Measurements from ENCODE around the gene CRCP.

GRCh38 chr7:66186991-66187390, 72.3 kb downstream of the CRCP start:
- TF ChIP-seq, protein P1, sequence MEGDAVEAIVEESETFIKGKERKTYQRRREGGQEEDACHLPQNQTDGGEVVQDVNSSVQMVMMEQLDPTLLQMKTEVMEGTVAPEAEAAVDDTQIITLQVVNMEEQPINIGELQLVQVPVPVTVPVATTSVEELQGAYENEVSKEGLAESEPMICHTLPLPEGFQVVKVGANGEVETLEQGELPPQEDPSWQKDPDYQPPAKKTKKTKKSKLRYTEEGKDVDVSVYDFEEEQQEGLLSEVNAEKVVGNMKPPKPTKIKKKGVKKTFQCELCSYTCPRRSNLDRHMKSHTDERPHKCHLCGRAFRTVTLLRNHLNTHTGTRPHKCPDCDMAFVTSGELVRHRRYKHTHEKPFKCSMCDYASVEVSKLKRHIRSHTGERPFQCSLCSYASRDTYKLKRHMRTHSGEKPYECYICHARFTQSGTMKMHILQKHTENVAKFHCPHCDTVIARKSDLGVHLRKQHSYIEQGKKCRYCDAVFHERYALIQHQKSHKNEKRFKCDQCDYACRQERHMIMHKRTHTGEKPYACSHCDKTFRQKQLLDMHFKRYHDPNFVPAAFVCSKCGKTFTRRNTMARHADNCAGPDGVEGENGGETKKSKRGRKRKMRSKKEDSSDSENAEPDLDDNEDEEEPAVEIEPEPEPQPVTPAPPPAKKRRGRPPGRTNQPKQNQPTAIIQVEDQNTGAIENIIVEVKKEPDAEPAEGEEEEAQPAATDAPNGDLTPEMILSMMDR (IDR thresholded peaks at IDR 0.05; ENCODE audit: insufficient read depth, low read length) = no peak
- TF ChIP-seq GABPA (IDR thresholded peaks at IDR 0.05; ENCODE audit: low read depth) (no peak), SPI1 (IDR thresholded peaks at IDR 0.05; ENCODE audit: borderline replicate concordance, low read depth) (no peak), POLR2AphosphoS5 (IDR thresholded peaks at IDR 0.05; ENCODE audit: low read depth) (no peak)
